Left forelimb (tissue), 1 donor: Measurements from ENCODE around the gene KRIT1.
"Not testable (repeated sequence)": the region's sequence is repeated elsewhere in the genome, so short reads cannot be mapped to it uniquely, and the experiment has no call there.

ENCODE experiments used
- DNase-seq: peaks from one replicate; pipeline ENCODE4 v3.0.0-alpha.2; 2018; ENCODE audit warnings: low spot score

KRIT1 gene

DNA sequence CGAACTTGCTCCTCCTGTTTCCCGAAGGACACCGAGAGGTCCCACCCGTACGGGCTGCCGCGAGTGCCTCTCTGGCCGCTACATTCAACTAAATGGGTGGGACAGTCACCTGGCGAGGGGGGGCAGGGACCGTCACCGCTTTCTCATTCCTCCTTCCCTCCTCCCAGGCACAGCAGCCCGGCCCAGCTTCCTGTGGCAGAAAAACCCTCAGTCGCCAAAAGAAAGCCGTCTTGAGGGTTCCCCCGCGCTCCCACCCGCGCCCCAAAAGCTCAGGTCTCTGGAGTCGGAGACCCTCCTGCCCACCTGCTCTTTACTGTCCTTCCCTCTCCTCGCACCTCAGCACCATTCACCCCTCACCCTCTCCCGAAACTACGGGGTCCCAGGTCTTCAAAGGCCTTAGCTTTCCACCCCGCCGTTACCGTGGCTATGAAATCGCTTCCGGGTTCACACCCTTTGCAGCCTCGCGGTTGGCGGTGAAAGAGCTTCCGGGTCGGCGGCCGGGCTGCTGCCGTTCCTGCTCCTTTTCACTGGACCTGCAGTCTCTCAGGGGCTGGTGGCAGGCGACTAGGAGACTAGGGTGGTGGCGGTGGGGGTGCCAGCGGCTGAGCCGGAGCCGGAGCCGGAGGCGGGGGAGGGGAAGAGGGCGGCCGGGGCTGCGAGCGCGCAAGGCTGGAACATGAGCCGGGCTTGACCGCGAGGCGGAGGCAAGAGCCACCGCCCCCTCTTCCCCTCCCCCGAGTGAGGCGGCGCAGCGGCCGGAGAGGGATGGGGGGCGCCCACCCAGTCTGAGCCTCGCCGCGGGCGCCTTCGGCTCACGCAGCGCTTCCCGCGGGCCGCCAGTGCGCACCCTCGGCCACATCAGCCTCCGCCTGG lies at the start of gene KRIT1, which contains the start of gene ANKIB1:
TSS of gene KRIT1 (minus strand) at position 428 of the 873 bp plus-strand sequence. CDS start 3,779 bp downstream, outside the sequence.
TSS of gene ANKIB1 (plus strand) at position 488 of the 873 bp plus-strand sequence. CDS start 49,005 bp downstream, outside the sequence.
- DNase-seq = peak; percentile 95

DNA sequence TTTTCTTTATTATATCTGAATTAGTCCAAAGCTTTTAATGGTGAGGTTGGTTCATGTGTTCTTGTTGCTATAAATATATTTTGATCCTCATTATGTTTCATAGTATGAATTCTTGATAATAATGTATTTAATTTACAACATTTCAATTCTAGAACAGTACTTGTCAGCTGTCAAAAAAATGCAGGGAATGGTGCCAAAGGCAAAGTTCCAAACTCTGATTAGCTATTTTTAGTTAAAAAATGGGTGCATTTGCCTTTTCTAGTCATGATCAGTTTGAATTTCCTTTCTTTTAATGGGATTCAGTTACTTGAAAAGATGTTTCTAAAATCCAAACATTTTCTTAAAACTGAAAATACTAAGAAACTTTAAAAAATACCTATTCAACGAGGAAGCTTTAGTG lies 49.7 kb upstream of the KRIT1 start:
- DNase-seq = no peak

DNA sequence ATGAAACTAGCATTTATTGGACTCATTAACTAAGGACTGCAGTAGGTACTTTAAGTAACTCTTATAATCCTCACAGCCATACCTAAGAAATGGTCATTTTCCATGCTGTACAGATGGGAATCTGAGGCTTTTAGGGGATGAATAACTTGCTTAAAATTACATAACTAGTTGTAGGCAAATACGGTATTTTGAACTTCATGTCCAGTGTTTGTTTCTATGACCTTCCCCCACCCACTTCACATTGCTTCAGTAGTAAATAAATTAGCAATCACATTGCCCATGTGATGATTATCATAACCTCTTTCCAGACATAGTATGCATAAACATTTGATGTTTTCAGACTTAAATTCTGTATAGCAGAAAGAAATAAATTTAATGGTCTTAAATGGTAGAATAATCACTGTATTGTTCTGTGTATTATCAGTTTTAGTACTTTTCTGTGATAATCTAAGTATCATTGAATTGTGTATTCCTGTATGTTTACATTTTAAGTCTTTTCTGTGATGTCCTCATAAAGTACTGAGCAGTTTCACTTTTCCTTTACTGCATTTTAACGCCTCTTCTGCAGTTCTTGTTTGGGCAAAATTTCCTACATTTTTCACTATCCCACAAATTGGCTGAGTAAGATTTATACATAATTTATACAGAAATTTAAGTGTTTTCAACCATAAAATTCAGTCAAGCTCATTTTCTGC lies 48.3 kb upstream of the KRIT1 start:
- DNase-seq = no peak

DNA sequence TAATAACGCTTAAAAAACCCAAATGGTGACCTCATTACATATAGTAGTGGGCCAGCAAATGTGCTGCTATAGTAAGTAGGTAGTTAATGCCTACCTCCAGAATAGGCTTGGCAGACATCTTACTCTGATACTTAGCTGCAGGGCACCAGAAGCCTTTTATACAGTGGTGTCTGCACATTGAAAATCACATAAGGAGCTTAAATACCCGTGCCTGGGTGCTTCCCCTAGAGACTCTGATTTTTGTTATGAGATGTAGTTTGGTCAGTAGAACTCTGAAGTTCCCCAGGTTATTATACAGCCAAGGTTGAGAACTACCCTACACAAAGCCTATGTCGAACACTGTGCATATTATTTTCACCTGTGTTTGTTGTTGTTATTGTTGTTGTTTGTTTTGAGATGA lies 47.3 kb upstream of the KRIT1 start:
- no peak for DNase-seq

DNA sequence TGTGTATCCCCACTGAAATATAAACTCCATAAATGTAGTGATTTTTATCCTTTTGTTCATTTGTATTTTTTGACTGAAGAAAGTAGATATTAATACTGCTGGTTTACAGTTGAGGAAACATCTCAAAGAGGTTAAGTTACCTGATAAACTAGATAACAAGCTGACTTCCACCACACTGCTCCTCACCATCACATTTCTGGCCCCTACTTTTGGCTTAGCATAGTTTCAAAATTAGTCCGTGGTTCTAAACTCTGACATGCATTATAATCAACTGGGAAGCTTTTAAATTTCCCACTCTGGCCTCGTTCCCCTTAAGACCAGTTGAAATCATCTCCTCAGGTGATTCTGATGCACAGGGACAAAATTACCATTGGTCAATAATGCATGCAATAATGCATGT lies 43.6 kb upstream of the KRIT1 start:
- no peak for DNase-seq

DNA sequence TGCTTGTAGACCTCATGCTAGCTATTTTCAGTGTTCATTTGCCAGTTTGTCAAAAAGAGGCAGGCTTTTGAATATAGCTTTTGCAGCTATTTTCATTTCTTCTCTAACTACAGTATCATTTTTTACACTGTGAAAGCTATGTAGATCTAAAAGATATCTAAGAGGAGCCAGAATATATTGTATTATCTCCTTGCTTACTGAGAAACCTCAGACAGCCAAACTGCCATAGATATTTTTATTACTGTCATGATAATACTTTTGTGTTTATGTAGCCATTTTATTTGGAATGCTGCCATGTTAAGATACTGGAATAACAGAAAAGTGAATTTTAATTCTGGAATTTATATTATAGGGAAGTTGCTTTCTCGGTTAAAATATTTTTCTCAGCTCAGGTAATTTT lies 37.2 kb upstream of the KRIT1 start:
- DNase-seq = no peak

DNA sequence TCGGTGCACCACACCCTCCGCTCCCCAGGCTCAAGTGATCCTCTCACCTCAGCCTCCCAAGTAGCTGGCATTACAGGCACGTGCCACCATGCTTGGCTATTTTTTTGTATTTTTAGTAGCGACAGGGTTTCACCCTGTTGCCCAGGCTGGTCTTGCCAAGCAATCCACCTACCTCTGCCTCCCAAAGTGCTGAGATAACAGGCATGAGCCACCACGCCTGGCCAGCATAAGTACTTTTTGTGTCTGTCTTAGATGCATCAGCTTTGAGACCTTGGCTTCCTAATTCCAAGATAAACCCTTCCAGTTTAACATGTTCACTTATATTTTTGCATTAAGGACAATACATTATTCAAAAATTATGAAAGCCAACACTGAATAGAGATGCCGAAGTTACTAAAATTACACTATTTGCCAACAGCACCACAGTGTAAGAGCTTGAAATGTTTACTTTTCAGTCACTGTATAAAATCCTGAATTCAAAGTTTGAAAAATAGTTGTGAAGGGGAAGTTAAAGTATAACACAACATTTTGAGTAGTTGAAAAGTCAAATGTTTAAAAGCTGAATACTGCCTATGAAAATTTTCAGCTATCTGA lies 36.6 kb upstream of the KRIT1 start:
- no peak for DNase-seq

DNA sequence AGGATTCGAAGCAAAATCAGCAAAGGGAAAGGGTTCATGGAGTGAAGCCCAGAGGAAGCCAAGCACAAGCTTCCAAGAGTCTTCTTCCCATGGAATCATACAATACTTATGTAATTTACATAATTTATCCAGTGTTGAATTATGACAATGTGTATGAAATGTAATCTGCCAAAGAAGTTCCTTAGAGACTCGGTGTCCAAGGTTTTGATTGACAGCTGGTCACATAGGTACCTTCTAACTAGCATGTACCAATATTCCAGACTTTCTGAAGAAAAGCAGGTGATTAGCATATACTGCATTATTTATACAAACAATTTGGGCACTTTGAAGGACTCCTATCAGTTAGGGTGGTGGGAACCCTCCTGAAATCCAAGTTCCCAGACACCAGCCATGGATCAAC lies 35.3 kb upstream of the KRIT1 start:
- DNase-seq = no peak

DNA sequence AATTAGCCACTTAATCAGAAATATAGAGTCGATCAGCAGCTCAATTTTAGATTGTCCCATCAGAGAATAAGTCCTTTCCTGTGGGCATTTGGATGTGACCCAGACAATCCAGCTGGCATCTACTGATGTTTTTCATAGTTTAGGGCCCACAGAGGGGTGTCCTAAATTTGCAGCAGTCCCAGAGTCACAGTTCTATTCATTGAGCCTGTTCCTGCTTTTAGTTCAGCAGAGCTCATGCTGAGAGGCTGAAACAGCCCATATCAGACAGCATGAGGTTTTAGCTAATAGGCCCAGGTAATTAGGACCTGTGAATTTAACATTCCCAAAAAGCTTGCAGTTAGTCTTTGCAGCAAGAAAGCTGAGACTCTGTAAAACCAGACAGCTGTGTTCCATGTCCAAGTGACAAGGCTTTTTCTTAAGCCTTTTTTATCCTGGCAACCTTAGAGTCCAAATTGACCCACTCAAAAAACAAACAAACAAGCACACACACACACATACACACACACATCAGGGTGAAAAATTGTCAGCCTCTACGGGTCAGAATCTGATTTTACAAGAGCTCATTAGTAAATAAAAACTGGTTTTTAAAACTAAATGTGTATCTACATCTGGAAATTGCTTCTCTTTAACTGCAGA lies 33.8 kb upstream of the KRIT1 start:
- DNase-seq = no peak

DNA sequence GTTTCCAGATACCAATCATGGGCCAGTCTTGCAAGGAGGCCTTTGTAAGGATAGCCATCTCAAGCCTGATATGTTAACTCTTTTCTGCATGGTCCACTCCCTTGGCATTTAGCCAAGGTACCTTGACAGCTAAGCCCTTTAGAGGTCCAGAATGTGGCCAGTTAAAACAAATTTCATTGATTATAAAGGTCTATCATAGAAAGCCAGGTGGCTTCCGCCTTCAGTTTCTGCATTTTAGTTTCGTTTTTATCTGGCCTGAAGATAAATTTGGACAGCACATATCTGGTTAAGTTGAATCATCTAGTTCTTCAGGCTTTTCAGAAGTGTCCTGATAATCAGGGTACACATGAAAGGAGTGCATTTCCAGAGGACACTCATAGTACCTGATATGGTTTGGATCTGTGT lies 30.7 kb upstream of the KRIT1 start:
- DNase-seq = no peak

DNA sequence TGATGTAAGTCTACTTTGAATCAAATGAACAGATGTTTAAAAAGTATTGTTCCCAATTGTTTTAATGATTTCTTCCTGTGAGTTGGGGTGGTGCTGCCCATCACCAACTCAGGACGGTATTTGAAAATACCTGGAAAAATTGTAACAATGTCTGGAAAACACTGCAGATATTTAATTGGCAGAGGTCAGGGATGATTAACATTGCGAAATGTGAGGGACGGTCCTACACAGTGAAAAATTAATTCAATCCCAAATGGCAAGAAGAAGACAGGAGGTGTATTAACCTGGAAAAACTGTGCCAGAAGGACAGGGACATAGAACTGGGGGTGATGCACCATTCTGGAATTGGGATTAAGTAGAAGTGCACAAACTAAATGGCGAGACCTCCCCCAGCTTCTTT lies 29.6 kb upstream of the KRIT1 start:
- no peak for DNase-seq

DNA sequence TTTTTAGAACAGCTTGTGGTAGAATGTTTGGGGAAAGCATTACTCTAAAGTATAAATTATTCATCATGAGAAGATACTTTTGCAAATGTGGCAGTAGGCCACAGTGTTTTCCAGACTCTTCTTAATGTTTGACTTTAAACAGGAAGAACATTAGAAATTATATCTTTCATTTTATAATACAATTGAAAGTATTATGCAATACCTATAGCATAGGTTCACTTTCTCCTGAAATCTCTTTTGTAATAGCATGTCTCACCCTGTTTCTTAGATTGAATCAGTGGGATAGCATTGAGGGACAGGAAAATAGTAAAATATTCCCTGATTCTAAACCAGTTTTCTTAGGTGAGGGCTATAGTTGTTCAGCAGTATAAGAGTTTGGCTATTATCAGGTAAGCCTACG lies 23.2 kb upstream of the KRIT1 start:
- no peak for DNase-seq

DNA sequence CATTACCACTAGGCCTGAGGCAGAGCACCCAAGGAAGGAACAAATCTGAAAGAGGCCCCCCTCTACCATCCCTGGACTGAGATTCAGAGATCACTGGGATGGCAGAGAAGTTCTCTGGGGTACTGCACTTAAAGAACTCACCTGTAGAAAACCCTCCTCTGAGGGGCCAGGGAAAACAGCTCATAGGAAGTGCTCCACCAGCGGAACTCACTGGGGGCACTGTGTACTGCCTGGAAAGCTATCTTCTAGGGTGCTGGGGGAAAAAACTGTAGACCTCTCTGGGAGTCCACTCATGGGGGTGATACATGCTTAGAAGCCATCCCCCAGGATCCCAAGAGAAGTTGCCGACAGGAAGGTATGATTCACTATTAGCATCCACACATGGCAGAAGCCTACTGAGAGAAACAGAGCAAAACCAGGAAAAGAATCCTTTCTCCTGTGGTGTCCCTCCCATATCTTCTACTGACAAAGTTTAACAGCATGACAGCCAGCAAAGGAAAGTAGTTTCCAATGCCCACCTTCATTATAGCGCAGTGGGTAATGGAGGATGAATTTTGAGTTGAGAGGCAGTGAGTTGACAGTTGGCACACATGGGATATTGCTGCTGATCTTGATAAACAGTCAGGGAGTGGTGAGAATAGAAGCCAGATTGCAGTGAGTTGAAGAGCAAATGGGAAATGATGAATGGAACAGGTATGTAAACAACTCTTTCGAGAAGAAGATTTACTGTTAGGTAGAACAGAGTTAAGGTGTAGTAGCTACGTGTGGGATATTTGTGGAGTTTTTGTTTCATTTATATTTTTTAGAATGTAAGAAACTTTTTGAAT lies 20.9 kb upstream of the KRIT1 start:
- DNase-seq = no peak

DNA sequence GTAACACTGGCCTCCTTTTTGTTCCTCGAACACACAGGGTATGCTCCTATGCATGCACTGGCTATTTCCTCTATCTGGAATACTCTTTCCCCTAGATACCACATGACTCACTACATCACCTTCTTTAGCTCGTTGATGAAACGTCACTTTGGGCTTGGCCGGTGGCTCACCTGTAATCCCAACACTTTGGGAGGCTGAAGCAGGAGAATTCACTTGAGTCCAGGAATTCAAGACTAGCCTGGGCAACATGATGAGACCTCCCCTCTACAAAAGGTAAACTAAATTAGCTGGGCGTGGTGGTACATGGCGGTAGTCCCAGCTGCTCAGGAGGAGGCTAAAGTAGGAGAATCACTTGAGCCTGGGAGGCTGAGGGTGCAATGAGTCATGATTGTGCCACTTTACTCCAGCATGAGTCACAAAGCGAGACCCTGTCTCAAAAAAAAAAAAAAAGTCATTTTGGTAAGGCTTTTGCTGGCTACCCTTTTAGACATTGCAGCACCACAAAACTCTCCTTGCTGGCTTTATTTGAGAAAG lies 14.6 kb upstream of the KRIT1 start:
- DNase-seq = no peak

DNA sequence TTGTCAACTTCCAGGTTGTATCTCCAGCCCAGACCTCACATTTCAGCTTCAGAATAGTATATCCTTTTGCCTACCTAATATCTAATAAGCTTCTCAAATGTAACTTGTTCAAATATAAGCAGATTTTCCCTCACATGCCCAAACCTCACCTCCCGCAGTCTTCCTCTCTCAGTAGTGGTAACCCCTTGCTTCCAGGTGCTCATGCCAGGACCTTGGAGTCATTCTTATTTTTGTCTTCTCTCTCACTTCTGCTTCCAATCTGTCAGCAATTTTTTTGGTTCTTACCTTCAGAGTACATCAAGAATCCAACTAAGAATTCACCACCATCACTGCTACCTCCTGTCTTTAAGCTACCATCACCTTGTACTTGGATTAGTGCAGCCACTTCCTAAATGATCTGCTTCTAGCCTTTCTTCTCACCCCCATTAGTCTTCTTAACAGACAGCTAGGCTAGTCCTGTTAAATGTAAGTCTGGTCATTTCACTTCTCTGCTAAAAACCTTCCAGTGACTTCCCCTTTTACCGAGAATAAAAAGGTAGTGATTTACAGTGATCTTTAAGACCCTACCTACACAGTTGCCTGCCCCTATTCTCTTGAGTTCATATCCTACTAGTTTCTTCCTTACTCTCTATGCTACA lies 14.0 kb upstream of the KRIT1 start:
- DNase-seq = no peak

DNA sequence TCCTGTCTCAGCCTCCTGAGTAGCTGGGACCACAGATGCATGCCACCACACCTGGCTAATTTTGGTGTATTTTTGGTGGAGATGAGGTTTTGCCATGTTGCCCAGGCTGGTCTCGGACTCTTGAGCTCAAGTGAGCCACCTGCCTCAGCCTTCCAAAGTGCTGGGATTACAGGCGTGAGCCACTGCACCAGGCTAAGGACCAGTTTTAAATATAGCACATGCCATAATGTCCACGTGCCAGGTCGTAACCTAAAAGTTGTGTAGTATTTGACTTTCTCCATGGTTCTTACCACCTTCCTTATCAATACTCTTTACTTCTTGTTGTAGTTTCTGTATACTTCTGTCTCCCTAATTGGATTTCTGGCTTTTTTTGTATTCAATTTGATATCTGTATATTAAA lies 13.3 kb upstream of the KRIT1 start:
- no peak for DNase-seq

DNA sequence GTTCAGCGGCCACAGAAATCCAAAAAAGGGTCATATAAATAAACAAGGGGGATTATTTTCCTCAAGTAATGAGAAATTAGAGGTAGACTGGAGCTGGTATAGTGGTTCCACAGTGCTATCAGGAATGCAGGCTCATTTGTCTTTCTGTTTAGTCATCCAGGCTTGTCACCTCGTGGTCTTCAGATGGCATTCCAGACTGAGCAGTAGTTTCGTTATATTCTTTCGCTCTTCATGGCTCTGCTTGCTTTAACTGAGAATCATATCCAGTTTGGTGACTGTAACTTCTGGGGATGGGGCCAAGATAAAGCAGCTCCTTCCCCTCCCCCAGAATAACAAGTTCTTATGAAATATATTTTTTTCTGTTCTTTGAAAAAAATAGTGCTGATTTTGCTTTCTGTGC lies 9.6 kb upstream of the KRIT1 start:
- no peak for DNase-seq

DNA sequence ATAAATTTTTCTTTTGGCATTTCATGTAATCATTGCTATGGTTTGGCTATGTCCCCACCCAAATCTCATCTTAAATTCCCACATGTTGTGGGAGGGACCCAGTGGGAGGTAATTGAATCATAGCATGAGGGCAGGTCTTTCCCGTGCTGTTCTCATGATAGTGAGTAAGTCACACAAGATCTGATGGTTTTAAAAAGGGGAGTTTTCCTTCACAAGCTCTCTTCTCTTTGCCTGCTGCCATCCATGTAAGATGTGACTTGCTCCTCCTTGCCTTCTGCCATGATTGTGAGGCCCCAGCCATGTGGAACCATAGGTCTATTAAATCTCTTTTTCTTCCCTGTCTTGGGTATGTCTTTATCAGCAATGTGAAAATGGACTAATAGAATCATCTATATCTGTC lies 9.1 kb upstream of the KRIT1 start:
- not testable (repeated sequence) for DNase-seq

DNA sequence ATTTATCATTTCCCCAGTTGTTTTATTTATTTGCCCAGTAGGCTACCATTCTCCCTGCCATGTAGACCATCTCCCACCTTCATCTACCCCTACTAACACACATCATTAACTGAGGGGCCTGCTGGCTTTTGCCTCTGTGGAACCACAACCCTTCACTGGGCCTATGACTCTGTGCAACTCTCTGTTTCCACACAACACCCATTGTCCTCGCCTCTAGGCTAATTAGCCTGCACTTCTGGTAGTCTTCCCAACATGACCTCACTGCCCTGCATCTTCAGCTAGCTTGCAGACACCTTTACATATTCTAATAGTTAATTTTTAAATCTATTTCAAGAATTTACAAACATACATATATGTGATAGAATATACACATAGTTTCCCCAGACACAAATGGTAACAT lies 7.5 kb upstream of the KRIT1 start:
- DNase-seq = no peak

DNA sequence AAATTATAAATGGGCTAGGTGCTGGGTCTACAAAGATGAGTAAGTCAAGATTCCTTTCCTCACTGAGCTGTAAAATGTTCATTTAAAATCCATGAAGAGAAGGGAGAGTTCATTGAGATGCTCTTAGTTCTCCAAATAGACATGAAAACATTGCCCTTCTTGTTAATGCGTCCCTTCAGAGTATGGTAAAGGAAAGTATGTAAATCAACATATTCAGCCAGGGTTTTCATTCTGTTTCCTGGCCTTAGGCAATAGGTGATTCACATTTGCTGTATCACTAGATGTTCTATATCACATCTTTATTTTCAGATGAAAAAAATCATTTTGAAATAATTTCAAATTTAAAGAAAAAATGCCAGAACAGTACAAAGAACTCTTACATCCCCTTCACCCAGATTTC lies 5.5 kb upstream of the KRIT1 start:
- no peak for DNase-seq

DNA sequence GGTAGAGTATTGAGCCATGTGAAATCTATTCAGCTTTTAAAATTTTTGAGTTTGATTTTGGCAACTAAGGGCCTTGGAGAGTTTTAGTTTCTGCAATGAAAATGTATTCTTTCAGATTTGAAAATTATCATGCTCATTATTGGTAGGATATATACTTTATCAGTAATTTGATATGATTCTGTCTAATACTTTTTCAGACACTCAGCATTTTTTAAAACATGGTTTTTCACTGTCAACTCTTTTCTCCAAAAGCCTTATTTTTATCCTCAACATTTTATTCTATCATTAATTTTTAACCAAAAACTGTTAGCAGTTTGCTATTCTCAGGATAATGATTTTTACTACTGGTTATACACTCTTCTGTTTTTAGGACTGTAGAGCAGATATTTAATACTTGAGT lies 4.9 kb upstream of the KRIT1 start:
- no peak for DNase-seq
